ENCODE results near the gene HDAC11.

Gene HDAC11

GRCh38 chr3:13479582-13480339 is at the start of gene HDAC11:
Gene HDAC11 (plus strand): TSS chr3:13480306. CDS start chr3:13480348, 42 bp downstream.
- TF ChIP-seq GATA3 (IDR thresholded peaks at IDR 0.05; ENCODE audit: low read depth, low read length) (no peak), GATA2 (IDR thresholded peaks at IDR 0.05; ENCODE audit: low read depth, low read length) (no peak)

GRCh38 chr3:13432093-13432492 is 48.0 kb upstream of the HDAC11 start:
- TF ChIP-seq GATA2 (IDR thresholded peaks at IDR 0.05; ENCODE audit: low read depth, low read length) (no peak), GATA3 (IDR thresholded peaks at IDR 0.05; ENCODE audit: low read depth, low read length) (no peak)

- no peak for TF ChIP-seq GATA3 (IDR thresholded peaks at IDR 0.05; ENCODE audit: low read depth, low read length)
- no peak for TF ChIP-seq GATA2 (IDR thresholded peaks at IDR 0.05; ENCODE audit: low read depth, low read length)
Observed at GRCh38 chr3:13433912-13434311, 46.2 kb upstream of the HDAC11 start.

- no peak for TF ChIP-seq GATA2 (IDR thresholded peaks at IDR 0.05; ENCODE audit: low read depth, low read length)
- no peak for TF ChIP-seq GATA3 (IDR thresholded peaks at IDR 0.05; ENCODE audit: low read depth, low read length)
Observed at GRCh38 chr3:13440204-13440817, 39.8 kb upstream of the HDAC11 start.

GRCh38 chr3:13451301-13451673 is 28.8 kb upstream of the HDAC11 start:
- TF ChIP-seq GATA3 (IDR thresholded peaks at IDR 0.05; ENCODE audit: low read depth, low read length) (no peak), GATA2 (IDR thresholded peaks at IDR 0.05; ENCODE audit: low read depth, low read length) (no peak)

- no peak for TF ChIP-seq GATA3 (IDR thresholded peaks at IDR 0.05; ENCODE audit: low read depth, low read length)
- no peak for TF ChIP-seq GATA2 (IDR thresholded peaks at IDR 0.05; ENCODE audit: low read depth, low read length)
Observed at GRCh38 chr3:13452490-13453335, 27.4 kb upstream of the HDAC11 start.

GRCh38 chr3:13455644-13456043 is 24.5 kb upstream of the HDAC11 start:
- no peak for TF ChIP-seq GATA2 (IDR thresholded peaks at IDR 0.05; ENCODE audit: low read depth, low read length)
- TF ChIP-seq GATA3 (IDR thresholded peaks at IDR 0.05; ENCODE audit: low read depth, low read length): no peak

GRCh38 chr3:13457593-13457992 is 22.5 kb upstream of the HDAC11 start:
- TF ChIP-seq GATA3 (IDR thresholded peaks at IDR 0.05; ENCODE audit: low read depth, low read length) (no peak), GATA2 (IDR thresholded peaks at IDR 0.05; ENCODE audit: low read depth, low read length) (no peak)

GRCh38 chr3:13459605-13460340 is 20.3 kb upstream of the HDAC11 start:
- TF ChIP-seq GATA3 (IDR thresholded peaks at IDR 0.05; ENCODE audit: low read depth, low read length) (no peak), GATA2 (IDR thresholded peaks at IDR 0.05; ENCODE audit: low read depth, low read length) (no peak)

GRCh38 chr3:13460341-13460736 is 19.8 kb upstream of the HDAC11 start:
- TF ChIP-seq GATA3 (IDR thresholded peaks at IDR 0.05; ENCODE audit: low read depth, low read length) (no peak), GATA2 (IDR thresholded peaks at IDR 0.05; ENCODE audit: low read depth, low read length) (no peak)

GRCh38 chr3:13461169-13462124 is 18.7 kb upstream of the HDAC11 start:
- TF ChIP-seq GATA2 (IDR thresholded peaks at IDR 0.05; ENCODE audit: low read depth, low read length): no peak
- TF ChIP-seq GATA3 (IDR thresholded peaks at IDR 0.05; ENCODE audit: low read depth, low read length): no peak

- TF ChIP-seq GATA3 (IDR thresholded peaks at IDR 0.05; ENCODE audit: low read depth, low read length): no peak
- TF ChIP-seq GATA2 (IDR thresholded peaks at IDR 0.05; ENCODE audit: low read depth, low read length): no peak
Observed at GRCh38 chr3:13462125-13462629, 17.9 kb upstream of the HDAC11 start.

GRCh38 chr3:13462822-13463221 is 17.3 kb upstream of the HDAC11 start:
- no peak for TF ChIP-seq GATA2 (IDR thresholded peaks at IDR 0.05; ENCODE audit: low read depth, low read length)
- TF ChIP-seq GATA3 (IDR thresholded peaks at IDR 0.05; ENCODE audit: low read depth, low read length): no peak
